Measurements from ENCODE around the gene SEMA4B. TPM values are rescaled to one million over a fixed set of nuclear protein-coding genes. Genes with fewer than 3 reads are reported as not detected.

SEMA4B gene
- total and polyA plus RNA-seq, 9 of the 15 experiments (the other 6 are each of a cell fraction or from before 2014, with no cell fraction given), result 1.3 to 33.6 (median 11.0) TPM

DNA sequence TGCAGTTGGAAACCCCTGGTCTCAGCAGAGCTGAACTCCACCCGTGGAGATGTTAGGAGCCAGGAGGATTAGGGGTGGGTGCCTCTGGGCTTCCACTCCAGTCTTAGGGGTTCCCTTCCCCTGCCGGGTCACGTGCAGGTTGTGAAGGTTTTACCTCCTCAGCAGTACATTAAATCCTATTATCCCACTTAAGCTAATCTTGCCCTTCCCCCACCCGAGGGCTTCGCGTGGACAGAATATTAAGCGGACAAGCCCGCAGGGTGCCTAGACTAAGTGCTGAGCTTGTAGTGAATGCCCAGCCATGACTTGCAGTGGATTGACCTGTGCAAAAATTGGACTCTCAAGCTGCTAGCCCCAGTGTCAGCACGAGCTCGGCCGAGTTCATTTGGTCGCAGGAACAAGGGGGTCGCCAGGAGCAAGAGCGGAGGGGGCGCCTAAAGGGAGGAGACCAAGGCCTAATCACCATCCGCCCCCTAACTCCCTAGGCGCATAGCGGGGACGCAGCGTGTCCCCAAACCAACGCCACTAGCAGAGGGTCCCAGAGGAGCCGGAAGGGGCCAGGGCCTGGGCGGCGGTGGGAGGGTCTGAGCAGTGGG lies 498 bp upstream of the SEMA4B start:
- Histone ChIP-seq H3K27ac (ENCODE audit: extremely low read depth, low read depth, low read length) (peak overlapping the region; percentile 63), H3K9me1 (ENCODE audit: control insufficient read depth, insufficient read depth, low read length) (no peaks in the 10 kb centered on the region), H3K36me3 (ENCODE audit: control insufficient read depth, insufficient read depth, low read length) (peaks cover 34% of the 10 kb centered on the region; the same call in 2 of the 3 replicates), H3K4me2 (ENCODE audit: insufficient read depth, low read length) (peak overlapping the region; percentile 79), H3K4me3 (peak overlapping the region; percentile 83), H3K9ac (ENCODE audit: insufficient read depth in 1 of 2, low read depth in 2 of 2, low read length in 2 of 2) (peak overlapping the region; percentile 64 to 93; a peak in 3 of 4 replicates), H2AFZ (ENCODE audit: low read depth, low read length) (peak overlapping the region; percentile 61), H3K4me1 (replicated peaks in 1 of 2; ENCODE audit: control insufficient read depth in 2 of 2, insufficient read depth in 2 of 2, low read length in 2 of 2) (peaks cover 26 to 29% of the 10 kb centered on the region in 2 experiments; a peak in 4 of 5 replicates), H3K79me2 (ENCODE audit: control insufficient read depth, insufficient read depth, low read length) (peaks cover 62% of the 10 kb centered on the region), H4K20me1 (replicated peaks; ENCODE audit: control insufficient read depth, insufficient read depth, low read length) (0 out of 2 replicates have a peak, but pooled peaks cover 12% of the 10 kb centered on the region), H3K27me3 (ENCODE audit: control insufficient read depth in 2 of 2, insufficient read depth in 2 of 2, low read length in 2 of 2) (no peaks in the 10 kb centered on the region), H3K9me3 (replicated peaks; ENCODE audit: control insufficient read depth, insufficient read depth, low read depth, low read length) (no peaks in the 10 kb centered on the region)
- BruUV-seq (replicated peaks), result no TSS peak
- ATAC-seq (peak; percentile 14), FAIRE-seq (peak; percentile 32), DNase-seq (ENCODE audit: extremely low read depth in 1 of 4, low spot score in 3 of 4) (peak in 1 of 4 experiments; percentile 27)
- WGBS (ENCODE audit: insufficient coverage, low coverage, missing lambda C conversion rate), result 17% methylated on average over 21 of the region's 24 CpGs
- intact Hi-C loops (cut with micrococcal nuclease), result loop anchor here (2.0 kb wide), 1 partner anchor 16 kb away; no protein-coding TSS in a partner anchor
- ChIA-PET CTCF (ENCODE audit: low intra/inter-chr PET ratio) (no interaction called here), POLR2A (interaction anchor here (0.5 to 4.2 kb wide), 17 partner anchors 9 to 1098 kb away, joined by 3 to 24 read pairs (median 4); partner anchors contain the start of genes CIB1 and GDPGP1)
- in situ Hi-C loops (cut with MboI), result no loop called here
- TF ChIP-seq NFE2 (IDR thresholded peaks at IDR 0.05; ENCODE audit: low read depth) (0 out of 2 replicates have a peak, but pooled peaks have one; percentile 4), TFE3 (CRISPR knock-in tag; IDR thresholded peaks at IDR 0.05) (peak; percentile 19), CREB1 (IDR thresholded peaks at IDR 0.05) (no peak), CREB1 (CRISPR knock-in tag; IDR thresholded peaks at IDR 0.05) (0 out of 2 replicates have a peak, but pooled peaks have one; percentile 22), BCOR (IDR thresholded peaks at IDR 0.05) (no peak), MLLT1 (IDR thresholded peaks at IDR 0.05) (no peak), SRSF3 (IDR thresholded peaks at IDR 0.05; ENCODE audit: insufficient read depth, low read length) (no peak)
- TF ChIP-seq, protein P1, sequence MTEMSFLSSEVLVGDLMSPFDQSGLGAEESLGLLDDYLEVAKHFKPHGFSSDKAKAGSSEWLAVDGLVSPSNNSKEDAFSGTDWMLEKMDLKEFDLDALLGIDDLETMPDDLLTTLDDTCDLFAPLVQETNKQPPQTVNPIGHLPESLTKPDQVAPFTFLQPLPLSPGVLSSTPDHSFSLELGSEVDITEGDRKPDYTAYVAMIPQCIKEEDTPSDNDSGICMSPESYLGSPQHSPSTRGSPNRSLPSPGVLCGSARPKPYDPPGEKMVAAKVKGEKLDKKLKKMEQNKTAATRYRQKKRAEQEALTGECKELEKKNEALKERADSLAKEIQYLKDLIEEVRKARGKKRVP (CRISPR knock-in tag; IDR thresholded peaks at IDR 0.05), result no peak
- TF ChIP-seq, protein P2, sequence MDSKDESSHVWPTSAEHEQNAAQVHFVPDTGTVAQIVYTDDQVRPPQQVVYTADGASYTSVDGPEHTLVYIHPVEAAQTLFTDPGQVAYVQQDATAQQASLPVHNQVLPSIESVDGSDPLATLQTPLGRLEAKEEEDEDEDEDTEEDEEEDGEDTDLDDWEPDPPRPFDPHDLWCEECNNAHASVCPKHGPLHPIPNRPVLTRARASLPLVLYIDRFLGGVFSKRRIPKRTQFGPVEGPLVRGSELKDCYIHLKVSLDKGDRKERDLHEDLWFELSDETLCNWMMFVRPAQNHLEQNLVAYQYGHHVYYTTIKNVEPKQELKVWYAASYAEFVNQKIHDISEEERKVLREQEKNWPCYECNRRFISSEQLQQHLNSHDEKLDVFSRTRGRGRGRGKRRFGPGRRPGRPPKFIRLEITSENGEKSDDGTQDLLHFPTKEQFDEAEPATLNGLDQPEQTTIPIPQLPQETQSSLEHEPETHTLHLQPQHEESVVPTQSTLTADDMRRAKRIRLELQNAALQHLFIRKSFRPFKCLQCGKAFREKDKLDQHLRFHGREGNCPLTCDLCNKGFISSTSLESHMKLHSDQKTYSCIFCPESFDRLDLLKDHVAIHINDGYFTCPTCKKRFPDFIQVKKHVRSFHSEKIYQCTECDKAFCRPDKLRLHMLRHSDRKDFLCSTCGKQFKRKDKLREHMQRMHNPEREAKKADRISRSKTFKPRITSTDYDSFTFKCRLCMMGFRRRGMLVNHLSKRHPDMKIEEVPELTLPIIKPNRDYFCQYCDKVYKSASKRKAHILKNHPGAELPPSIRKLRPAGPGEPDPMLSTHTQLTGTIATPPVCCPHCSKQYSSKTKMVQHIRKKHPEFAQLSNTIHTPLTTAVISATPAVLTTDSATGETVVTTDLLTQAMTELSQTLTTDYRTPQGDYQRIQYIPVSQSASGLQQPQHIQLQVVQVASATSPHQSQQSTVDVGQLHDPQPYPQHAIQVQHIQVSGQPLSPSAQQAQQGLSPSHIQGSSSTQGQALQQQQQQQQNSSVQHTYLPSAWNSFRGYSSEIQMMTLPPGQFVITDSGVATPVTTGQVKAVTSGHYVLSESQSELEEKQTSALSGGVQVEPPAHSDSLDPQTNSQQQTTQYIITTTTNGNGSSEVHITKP (IDR thresholded peaks at IDR 0.05; ENCODE audit: partially characterized antibody), result peak; percentile 88
